C4-2B (cell line): ENCODE measurements around the gene RBX1.

Experiments used
- H3K27ac ChIP-seq: fragments of 450-650 bp; 2 replicates; pipeline ENCODE4 v1.5.1; 2017
- ZFX ChIP-seq: fragments of 450-650 bp; IDR thresholded peaks from 2 replicates; pipeline ENCODE4 v1.6.1; 2017
- TF ChIP-seq, protein P1 (sequence below): fragments of 450-650 bp; conservative IDR thresholded peaks from 2 replicates; pipeline ENCODE4 v1.5.1; 2017; ENCODE audit warnings: mild to moderate bottlenecking

RBX1 gene

DNA sequence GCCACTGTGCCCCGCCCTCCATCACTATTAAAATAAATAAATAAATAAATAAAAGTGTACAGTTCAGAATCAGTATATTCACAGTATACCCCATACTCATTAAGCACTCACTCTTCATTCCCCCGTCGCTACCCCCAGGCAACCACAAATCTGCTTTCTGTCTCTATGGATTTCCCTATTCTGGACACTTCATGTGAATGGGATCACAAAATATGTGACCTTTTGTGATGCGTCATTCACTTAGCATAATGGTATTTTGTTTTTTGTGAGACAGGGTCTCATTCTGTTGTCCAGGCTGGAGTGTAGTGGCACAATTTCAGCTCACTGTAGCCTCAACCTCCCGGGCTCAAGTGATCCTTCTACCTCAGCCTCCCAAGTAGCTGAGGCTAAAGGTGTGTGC, 52.8 kb downstream of the RBX1 start:
- H3K27ac ChIP-seq = peak overlapping the region; percentile 51
- TF ChIP-seq, protein P1, sequence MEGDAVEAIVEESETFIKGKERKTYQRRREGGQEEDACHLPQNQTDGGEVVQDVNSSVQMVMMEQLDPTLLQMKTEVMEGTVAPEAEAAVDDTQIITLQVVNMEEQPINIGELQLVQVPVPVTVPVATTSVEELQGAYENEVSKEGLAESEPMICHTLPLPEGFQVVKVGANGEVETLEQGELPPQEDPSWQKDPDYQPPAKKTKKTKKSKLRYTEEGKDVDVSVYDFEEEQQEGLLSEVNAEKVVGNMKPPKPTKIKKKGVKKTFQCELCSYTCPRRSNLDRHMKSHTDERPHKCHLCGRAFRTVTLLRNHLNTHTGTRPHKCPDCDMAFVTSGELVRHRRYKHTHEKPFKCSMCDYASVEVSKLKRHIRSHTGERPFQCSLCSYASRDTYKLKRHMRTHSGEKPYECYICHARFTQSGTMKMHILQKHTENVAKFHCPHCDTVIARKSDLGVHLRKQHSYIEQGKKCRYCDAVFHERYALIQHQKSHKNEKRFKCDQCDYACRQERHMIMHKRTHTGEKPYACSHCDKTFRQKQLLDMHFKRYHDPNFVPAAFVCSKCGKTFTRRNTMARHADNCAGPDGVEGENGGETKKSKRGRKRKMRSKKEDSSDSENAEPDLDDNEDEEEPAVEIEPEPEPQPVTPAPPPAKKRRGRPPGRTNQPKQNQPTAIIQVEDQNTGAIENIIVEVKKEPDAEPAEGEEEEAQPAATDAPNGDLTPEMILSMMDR = no peak
- no peak for TF ChIP-seq ZFX

DNA sequence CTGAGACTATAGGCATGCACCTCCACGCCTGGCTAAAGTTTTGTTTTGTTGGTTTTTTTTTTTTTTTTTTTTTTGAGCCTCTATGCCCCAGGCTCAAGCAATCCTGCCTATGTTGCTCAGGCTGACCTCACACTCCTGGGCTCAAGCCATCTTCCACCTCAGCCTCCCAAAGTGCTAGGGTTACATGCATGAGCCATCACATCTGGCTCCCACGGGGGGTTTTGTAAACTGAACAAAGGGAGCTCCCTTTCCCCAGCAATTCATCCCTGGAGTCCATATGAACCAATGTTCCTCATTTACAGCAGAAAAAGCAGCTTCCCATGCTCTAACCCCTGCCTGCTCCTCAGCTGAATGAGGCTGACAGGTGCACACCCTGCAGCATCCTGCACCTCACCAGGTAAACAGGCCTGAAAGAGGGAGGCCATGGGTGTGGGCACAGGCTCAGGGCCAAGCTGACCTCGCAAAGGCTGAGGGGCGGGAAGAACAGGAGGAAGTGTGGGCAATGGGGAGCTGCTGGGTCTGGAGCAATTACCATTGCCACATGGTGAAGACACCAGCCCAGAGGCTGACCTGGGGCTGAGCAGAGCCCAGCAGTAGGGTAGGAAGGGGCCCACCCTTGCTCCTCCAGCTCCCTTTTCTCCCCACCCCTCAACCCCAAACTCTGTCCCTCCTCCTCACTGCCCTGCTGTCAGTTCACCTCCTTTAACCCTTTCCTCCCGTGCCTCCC, 58.2 kb downstream of the RBX1 start:
- H3K27ac ChIP-seq = no peak overlapping the region
- TF ChIP-seq, protein P1 = no peak
- no peak for TF ChIP-seq ZFX

DNA sequence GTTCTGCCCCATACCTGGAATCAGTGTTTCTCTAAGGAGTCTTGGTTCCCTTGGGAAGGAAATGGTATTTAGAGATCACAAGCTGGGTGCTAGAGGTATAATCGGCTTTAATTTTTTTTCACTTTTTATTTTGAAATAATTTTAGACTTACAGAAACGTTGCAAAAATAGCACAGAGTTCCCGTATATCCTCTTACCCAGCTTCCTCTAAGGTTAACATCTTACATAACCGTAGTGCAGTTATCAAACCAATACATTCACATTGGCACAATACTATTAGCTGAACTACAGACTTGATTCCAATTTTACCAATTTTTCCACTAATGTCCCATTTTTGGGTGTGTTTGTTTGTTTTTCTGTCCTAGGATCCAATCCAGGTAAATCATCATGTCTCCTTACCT, 63.8 kb downstream of the RBX1 start:
- TF ChIP-seq, protein P1 = no peak
- no peak for TF ChIP-seq ZFX
- no peak overlapping the region for H3K27ac ChIP-seq

DNA sequence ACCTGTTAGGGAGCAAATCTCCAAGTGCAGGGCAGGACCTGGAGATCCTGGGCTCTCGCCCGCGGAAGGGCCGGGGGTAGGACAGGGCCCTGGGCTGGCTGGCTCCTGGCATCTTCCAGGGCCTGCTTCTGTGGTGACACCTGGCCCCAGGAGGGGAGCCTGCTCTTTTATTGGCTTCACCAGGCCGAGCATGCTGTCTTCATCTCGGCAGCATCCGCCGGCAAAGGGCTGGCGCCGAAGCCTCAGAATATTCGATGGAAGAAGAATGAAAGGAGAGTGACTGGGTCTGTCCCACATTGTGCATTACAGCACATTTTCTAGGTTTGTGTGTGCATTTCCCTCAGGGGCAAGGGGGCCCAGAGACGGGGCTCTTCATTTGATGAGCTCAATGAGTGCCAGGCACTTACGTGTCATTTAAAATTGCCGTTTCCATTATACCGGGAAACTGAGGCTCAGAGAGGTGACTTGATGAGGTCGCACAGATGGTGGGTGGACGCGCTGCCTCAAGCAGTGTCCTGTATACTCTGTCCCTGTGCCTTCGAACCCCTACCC, 70.0 kb downstream of the RBX1 start:
- no peak for TF ChIP-seq ZFX
- TF ChIP-seq, protein P1 = no peak
- peak overlapping the region; percentile 98 for H3K27ac ChIP-seq

DNA sequence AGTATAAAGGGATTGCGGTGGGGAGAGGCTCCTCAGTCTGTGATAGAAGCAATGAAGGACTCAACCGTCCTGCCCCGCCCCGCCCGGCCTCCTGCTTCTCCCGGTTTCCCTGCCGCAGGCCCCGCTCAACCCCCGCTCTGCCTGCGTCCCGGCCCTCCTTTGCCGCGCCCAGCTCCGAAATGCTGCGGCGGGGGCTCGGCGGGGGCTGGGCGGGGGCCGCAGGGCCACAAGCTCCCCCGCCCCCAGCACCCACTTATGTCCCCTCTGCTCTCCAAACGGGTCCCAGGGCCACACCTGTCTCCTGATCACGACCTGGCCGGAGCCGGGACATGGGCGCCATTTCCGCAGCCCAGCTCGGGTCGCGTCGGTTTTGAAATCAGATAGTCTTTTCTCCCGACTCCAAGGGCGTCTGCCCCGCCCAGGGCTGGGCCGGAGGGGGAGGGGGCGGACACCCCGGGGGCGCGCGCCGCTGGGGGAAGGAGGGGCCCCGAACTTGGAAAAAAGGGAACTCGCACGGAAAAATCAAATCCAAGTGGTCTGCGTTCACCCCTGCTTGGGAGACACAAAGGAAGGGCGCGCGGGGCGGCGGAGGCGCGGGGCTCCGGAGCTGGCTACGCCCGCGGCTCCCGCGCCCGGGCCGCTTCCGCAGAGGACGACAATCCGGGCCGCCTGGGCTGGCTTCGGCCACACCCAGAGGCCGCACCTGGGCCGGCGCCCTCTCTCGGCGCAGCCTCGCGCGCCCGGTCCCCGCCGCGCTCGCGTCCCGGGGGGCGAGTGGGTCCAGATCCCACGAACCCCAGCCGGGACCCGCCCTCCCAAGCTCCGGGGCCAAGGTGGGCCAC, 70.7 kb downstream of the RBX1 start:
- peak overlapping the region; percentile 98 for H3K27ac ChIP-seq
- TF ChIP-seq, protein P1 = no peak
- peak; percentile 81 for TF ChIP-seq ZFX

DNA sequence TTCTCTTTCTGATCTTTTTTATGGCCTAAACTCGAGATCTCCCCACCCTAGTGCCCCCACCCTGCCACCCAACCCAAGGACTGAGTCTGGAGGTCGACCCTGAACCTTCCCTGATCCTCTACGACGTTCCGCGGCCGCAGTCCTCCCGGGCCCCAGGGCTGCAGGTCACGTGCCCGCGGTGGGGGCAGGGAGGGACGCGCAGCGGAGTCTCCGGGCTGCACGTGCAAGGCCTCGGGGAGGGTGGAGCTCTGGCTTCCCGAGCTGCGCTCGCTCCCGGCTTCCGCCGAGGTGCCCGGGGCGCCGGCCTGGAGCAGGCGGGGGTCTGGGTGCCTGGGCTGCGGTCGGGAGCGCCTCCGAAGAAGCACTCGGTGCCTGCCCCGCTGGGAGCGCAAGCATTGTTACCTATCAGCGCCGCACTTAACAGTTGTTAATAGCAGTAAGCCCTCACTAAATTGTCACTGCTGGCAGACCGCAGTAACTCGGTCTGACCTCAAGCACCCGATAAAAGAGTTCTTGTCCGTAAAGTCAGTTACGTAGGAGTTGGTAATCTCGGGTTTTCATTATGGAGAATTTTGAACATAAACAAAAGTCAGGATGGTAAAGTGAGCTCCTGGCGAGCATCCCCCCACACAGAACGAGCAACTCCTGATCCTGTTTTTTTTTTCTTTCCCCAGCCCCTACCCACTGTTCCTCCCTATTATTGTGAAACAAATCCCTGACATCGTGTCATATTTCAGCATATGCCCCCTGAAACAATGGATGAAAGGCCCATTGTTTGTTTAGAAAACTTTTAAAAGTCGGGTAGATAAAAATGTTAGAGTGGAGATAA, 71.5 kb downstream of the RBX1 start:
- no peak; the same call in 1 of the 2 replicates for TF ChIP-seq ZFX
- TF ChIP-seq, protein P1 = no peak
- peak overlapping the region; percentile 98 for H3K27ac ChIP-seq
